HepG2 (cell line): ENCODE measurements around the gene FNDC3A. TPM values are rescaled to one million over a fixed set of nuclear protein-coding genes. Genes with fewer than 3 reads are reported as not detected.
"Not testable (repeated sequence)": the region's sequence is repeated elsewhere in the genome, so short reads cannot be mapped to it uniquely, and the experiment has no call there.

Experiments
- ARID5B ChIP-seq: IDR thresholded peaks from 2 replicates; pipeline ENCODE4 v1.4.0; 2020; ENCODE audit warnings: mild to moderate bottlenecking, missing genetic modification reagents
- FOXA3 ChIP-seq: IDR thresholded peaks from 2 replicates; pipeline ENCODE4 v1.6.1; 2016; ENCODE audit warnings: missing genetic modification reagents, missing compliant biosample characterization
- FOXO1 ChIP-seq: sonication (generic); formaldehyde crosslinking; IDR thresholded peaks from 2 replicates; pipeline ENCODE4 v1.4.0; 2020; ENCODE audit warnings: missing genetic modification reagents
- FOXP1 ChIP-seq, 2 experiments: fragments of 450-650 bp in 1 of 2; IDR thresholded peaks; 2 replicates each; pipeline ENCODE4 v1.6.1; 2017 to 2018; ENCODE audit warnings: antibody characterized with exemption in 1 of 2
- FOXP4 ChIP-seq: sonication (generic); formaldehyde crosslinking; IDR thresholded peaks from 2 replicates; pipeline ENCODE4 v1.4.0; 2020; ENCODE audit warnings: missing genetic modification reagents
- GABPB1 ChIP-seq: IDR thresholded peaks from 2 replicates; pipeline ENCODE4 v1.6.1; 2016; ENCODE audit warnings: mild to moderate bottlenecking, missing genetic modification reagents, moderate library complexity, missing compliant biosample characterization
- HDAC2 ChIP-seq: sonication (generic); formaldehyde crosslinking; IDR thresholded peaks from 2 replicates; pipeline ENCODE4 v1.4.0; 2020; ENCODE audit warnings: missing genetic modification reagents
- KDM3A ChIP-seq: IDR thresholded peaks from 2 replicates; pipeline ENCODE4 v1.6.1; 2018; ENCODE audit warnings: low read depth, missing compliant biosample characterization
- KMT2B ChIP-seq: IDR thresholded peaks from 2 replicates; pipeline ENCODE4 v1.6.1; 2016; ENCODE audit warnings: missing genetic modification reagents, missing compliant biosample characterization
- MTA1 ChIP-seq: sonication (generic); formaldehyde crosslinking; IDR thresholded peaks from 2 replicates; pipeline ENCODE4 v1.4.0; 2020; ENCODE audit warnings: missing genetic modification reagents, mild to moderate bottlenecking, borderline replicate concordance
- POGZ ChIP-seq: sonication (generic); formaldehyde crosslinking; IDR thresholded peaks from 2 replicates; pipeline ENCODE4 v1.4.0; 2020; ENCODE audit warnings: mild to moderate bottlenecking, missing genetic modification reagents
- SAP130 ChIP-seq: IDR thresholded peaks from 2 replicates; pipeline ENCODE4 v1.6.1; 2016; ENCODE audit warnings: low read depth
- SOX13 ChIP-seq, 3 experiments: fragments of 450-650 bp in 1 of 3; sonication (generic) in 1 of 3; formaldehyde crosslinking in 1 of 3; IDR thresholded peaks in 2 of 3; conservative IDR thresholded peaks in 1 of 3; 2 replicates each; pipeline versions ENCODE4 v1.5.0 to v1.6.1; 2016 to 2020; ENCODE audit warnings: antibody characterized with exemption in 1 of 3, mild to moderate bottlenecking in 1 of 3, missing compliant biosample characterization in 1 of 3, missing genetic modification reagents in 1 of 3, moderate library complexity in 1 of 3
- SOX5 ChIP-seq: IDR thresholded peaks from 2 replicates; pipeline ENCODE4 v1.6.1; 2016; ENCODE audit warnings: borderline replicate concordance
- TFAP4 ChIP-seq: sonication (generic); IDR thresholded peaks from 2 replicates; pipeline ENCODE4 v1.6.1; 2016; ENCODE audit warnings: low read depth, borderline replicate concordance
- YY1 ChIP-seq: IDR thresholded peaks from 2 replicates; pipeline ENCODE4 v1.6.1; 2011; ENCODE audit warnings: low read length, low read depth, moderate library complexity, mild to moderate bottlenecking; ENCODE audit not compliant: insufficient read depth, insufficient replicate concordance
- ZMYM4 ChIP-seq: sonication (generic); formaldehyde crosslinking; IDR thresholded peaks from 2 replicates; pipeline ENCODE4 v1.8.1; 2023; ENCODE audit warnings: mild to moderate bottlenecking, missing genetic modification reagents
- ZNF281 ChIP-seq: sonication (generic); formaldehyde crosslinking; IDR thresholded peaks from 2 replicates; pipeline ENCODE4 v1.4.0; 2020; ENCODE audit warnings: missing genetic modification reagents, borderline replicate concordance
- polyA plus RNA-seq, 8 experiments: library from polyadenylated mRNA; depleted of rRNA in 3 of 8; stranded (reverse) in 7 of 8; unstranded in 1 of 8; fragments of >200 nt; fragmentation: Illumina TruSeq in 4 of 8; extraction: Trizol in 4 of 8; gene quantifications; 2 replicates each; pipeline versions ENCODE4 v1.2.1 to v1.2.3, GENCODE V29; 2011 to 2016; ENCODE audit warnings: low read depth in 4 of 8, missing spikeins in 1 of 8, mixed read lengths in 1 of 8; ENCODE audit not compliant: insufficient read depth in 1 of 8
- total RNA-seq, 5 experiments: library from RNA; depleted of rRNA; stranded (reverse); fragments of >200 nt; fragmentation: Illumina TruSeq; extraction: Trizol; gene quantifications; 2 replicates each; pipeline ENCODE4 v1.2.3, GENCODE V29; 2016; ENCODE audit warnings: low read depth in 1 of 5

Gene FNDC3A
- total and polyA plus RNA-seq, 2 of the 13 experiments (the other 11 are each of a cell fraction or from before 2014, with no cell fraction given), result 36.7 to 39.3 TPM

GRCh38 chr13:49018986-49019635 lies 43.4 kb downstream of the FNDC3A start (continued):
- TF ChIP-seq ARID5B (peak; percentile 47; the same call in 1 of the 2 replicates), MTA1 (CRISPR knock-in tag) (0 out of 2 replicates have a peak, but pooled peaks have one; percentile 38), SOX5 (CRISPR knock-in tag) (0 out of 2 replicates have a peak, but pooled peaks have one; percentile 21), POGZ (CRISPR knock-in tag) (peak; percentile 36; the same call in 1 of the 2 replicates), KMT2B (CRISPR knock-in tag) (peak; percentile 57; the same call in 1 of the 2 replicates), ZMYM4 (CRISPR knock-in tag) (peak; percentile 79), HDAC2 (CRISPR knock-in tag) (peak; percentile 38; the same call in 1 of the 2 replicates), FOXP1 (CRISPR knock-in tag; IDR thresholded peaks at IDR 0.05) (peak; percentile 49; the same call in 1 of the 2 replicates), SOX13 (CRISPR knock-in tag; conservative IDR thresholded peaks at IDR 0.05 in 1 of 2, IDR thresholded peaks at IDR 0.05 in 1 of 2) (peak in 1 of 2 experiments; percentile 16; a peak in 1 of 4 replicates), GABPB1 (CRISPR knock-in tag) (0 out of 2 replicates have a peak, but pooled peaks have one; percentile 27), FOXP4 (CRISPR knock-in tag) (peak; percentile 51; the same call in 1 of the 2 replicates), KDM3A (0 out of 2 replicates have a peak, but pooled peaks have one; percentile 31), YY1 (peak; percentile 46), TFAP4 (peak; percentile 21; the same call in 1 of the 2 replicates), SAP130 (CRISPR knock-in tag) (0 out of 2 replicates have a peak, but pooled peaks have one; percentile 20), FOXA3 (peak; percentile 62), FOXO1 (peak; percentile 54; the same call in 1 of the 2 replicates), ZNF281 (CRISPR knock-in tag) (peak; percentile 94)
- not testable (repeated sequence) for TF ChIP-seq FOXP1, SOX13 (IDR thresholded peaks at IDR 0.05)
